ENCODE data around the gene KREMEN2.
"Not testable (repeated sequence)": the region's sequence is repeated elsewhere in the genome, so short reads cannot be mapped to it uniquely, and the experiment has no call there.

The KREMEN2 gene

GRCh38 chr16:2927010-2927646 is 36.9 kb upstream of the KREMEN2 start:
- no peak overlapping the region for H2BK12ac ChIP-seq (ENCODE audit: low read length in 2 of 2)
- WGBS = 13% methylated on average over 17 of the region's 19 CpGs

DNA sequence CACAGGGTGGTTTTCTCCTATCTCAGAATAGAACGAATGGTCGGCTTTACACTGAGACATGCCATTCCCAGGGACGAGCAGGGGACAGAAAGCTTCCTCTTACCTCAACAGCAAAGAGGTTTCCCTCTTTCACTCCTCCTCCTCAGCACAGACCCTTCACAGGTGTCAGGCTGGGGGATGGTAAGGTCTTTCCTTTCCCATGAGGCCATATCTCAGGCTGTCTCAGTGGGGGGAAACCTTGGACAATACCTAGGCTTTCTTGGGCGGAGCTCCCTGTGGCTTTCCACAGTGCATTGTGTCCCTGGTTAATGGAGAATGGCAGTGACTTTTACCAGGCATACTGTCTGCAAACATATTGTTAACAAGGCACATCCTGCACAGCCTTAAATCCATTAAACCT is 35.9 kb upstream of the KREMEN2 start:
- peaks cover 36 to 55% of the 10 kb centered on the region in 2 experiments for H3K36me3 ChIP-seq (ENCODE audit: control insufficient read depth in 1 of 2, insufficient read depth in 2 of 2, low read depth in 1 of 2, low read length in 2 of 2)
- not testable (repeated sequence) for H3K23ac ChIP-seq (ENCODE audit: low read length in 2 of 2); H4K91ac ChIP-seq (ENCODE audit: low read length); H3K27me3 ChIP-seq (ENCODE audit: control insufficient read depth in 1 of 2, insufficient read depth in 1 of 2, low read length in 2 of 2); H3K4ac ChIP-seq (ENCODE audit: low read depth in 1 of 2, low read length in 2 of 2); H3K4me3 ChIP-seq (ENCODE audit: insufficient read depth in 1 of 2, low read depth in 1 of 2, low read length in 2 of 2); H3K18ac ChIP-seq (ENCODE audit: low read depth in 1 of 2, low read length in 2 of 2); H2BK5ac ChIP-seq (ENCODE audit: low read depth, low read length, poor library complexity, severe bottlenecking); H2BK15ac ChIP-seq (ENCODE audit: low read depth, poor library complexity, severe bottlenecking); H3K9ac ChIP-seq (ENCODE audit: low read length); H3K9me3 ChIP-seq (ENCODE audit: control insufficient read depth, low read length); H4K8ac ChIP-seq (ENCODE audit: low read length); H2BK120ac ChIP-seq (ENCODE audit: low read depth, low read length); H2AFZ ChIP-seq (ENCODE audit: low read depth, low read length); H3K4me2 ChIP-seq (ENCODE audit: low read length, poor library complexity, severe bottlenecking); H3K14ac ChIP-seq (ENCODE audit: low read length in 2 of 2); DNase-seq; H3K27ac ChIP-seq (ENCODE audit: low read length, poor library complexity, severe bottlenecking)
- peak overlapping the region in 1 of 2 experiments; percentile 61 for H2BK12ac ChIP-seq (ENCODE audit: low read length in 2 of 2)
- peaks cover 21% of the 10 kb centered on the region for H3K79me1 ChIP-seq (replicated peaks; ENCODE audit: low read length, poor library complexity, severe bottlenecking)
- H2AK5ac ChIP-seq (ENCODE audit: low read length, severe bottlenecking) = peak overlapping the region; percentile 10
- 94% methylated on average over 3 of the region's 4 CpGs for WGBS
- H3K4me1 ChIP-seq (ENCODE audit: control insufficient read depth, insufficient read depth, low read depth, low read length) = peaks cover 18% of the 10 kb centered on the region

More at GRCh38 chr16:2927010-2927646, 36.9 kb upstream of the KREMEN2 start:
- no peaks in the 10 kb centered on the region for H3K9me3 ChIP-seq (ENCODE audit: control insufficient read depth, low read length)
- DNase-seq = peak; percentile 87
- H4K8ac ChIP-seq (ENCODE audit: low read length) = peak overlapping the region; percentile 65
- H2BK15ac ChIP-seq (ENCODE audit: low read depth, poor library complexity, severe bottlenecking) = no peak overlapping the region
- H2AK5ac ChIP-seq (ENCODE audit: low read length, severe bottlenecking) = no peak overlapping the region
- peaks cover 30% of the 10 kb centered on the region for H3K79me1 ChIP-seq (replicated peaks; ENCODE audit: low read length, poor library complexity, severe bottlenecking)
- H2AFZ ChIP-seq (ENCODE audit: low read depth, low read length) = peak overlapping the region; percentile 49
- peaks cover 44 to 59% of the 10 kb centered on the region in 2 experiments for H3K36me3 ChIP-seq (ENCODE audit: control insufficient read depth in 1 of 2, insufficient read depth in 2 of 2, low read depth in 1 of 2, low read length in 2 of 2)
- H3K18ac ChIP-seq (ENCODE audit: low read depth in 1 of 2, low read length in 2 of 2) = peak overlapping the region in 1 of 2 experiments; percentile 43
- no peak overlapping the region for H3K14ac ChIP-seq (ENCODE audit: low read length in 2 of 2)
- H3K27me3 ChIP-seq (ENCODE audit: control insufficient read depth in 1 of 2, insufficient read depth in 1 of 2, low read length in 2 of 2) = no peaks in the 10 kb centered on the region
- no peak overlapping the region for H3K27ac ChIP-seq (ENCODE audit: low read length, poor library complexity, severe bottlenecking)
- peak overlapping the region in 1 of 2 experiments; percentile 62 for H3K4me3 ChIP-seq (ENCODE audit: insufficient read depth in 1 of 2, low read depth in 1 of 2, low read length in 2 of 2)
- H3K9ac ChIP-seq (ENCODE audit: low read length) = peak overlapping the region; percentile 46
- peaks cover 18% of the 10 kb centered on the region for H3K4me1 ChIP-seq (ENCODE audit: control insufficient read depth, insufficient read depth, low read depth, low read length)
- H2BK120ac ChIP-seq (ENCODE audit: low read depth, low read length) = no peak overlapping the region
- no peak overlapping the region for H4K91ac ChIP-seq (ENCODE audit: low read length)
- peak overlapping the region; percentile 49 for H3K4me2 ChIP-seq (ENCODE audit: low read length, poor library complexity, severe bottlenecking)
- no peak overlapping the region for H3K4ac ChIP-seq (ENCODE audit: low read depth in 1 of 2, low read length in 2 of 2)
- H3K23ac ChIP-seq (ENCODE audit: low read length in 2 of 2) = no peak overlapping the region
- no peak overlapping the region for H2BK5ac ChIP-seq (ENCODE audit: low read depth, low read length, poor library complexity, severe bottlenecking)

GRCh38 chr16:2928796-2929195 is 35.3 kb upstream of the KREMEN2 start:
- peaks cover 40 to 57% of the 10 kb centered on the region in 2 experiments for H3K36me3 ChIP-seq (ENCODE audit: control insufficient read depth in 1 of 2, insufficient read depth in 2 of 2, low read depth in 1 of 2, low read length in 2 of 2)
- H2BK120ac ChIP-seq (ENCODE audit: low read depth, low read length) = no peak overlapping the region
- peaks cover 21% of the 10 kb centered on the region for H3K79me1 ChIP-seq (replicated peaks; ENCODE audit: low read length, poor library complexity, severe bottlenecking)
- no peak overlapping the region for H3K18ac ChIP-seq (ENCODE audit: low read depth in 1 of 2, low read length in 2 of 2)
- H2AFZ ChIP-seq (ENCODE audit: low read depth, low read length) = no peak overlapping the region
- H3K27me3 ChIP-seq (ENCODE audit: control insufficient read depth in 1 of 2, insufficient read depth in 1 of 2, low read length in 2 of 2) = no peaks in the 10 kb centered on the region
- peak overlapping the region; percentile 14 for H3K4me2 ChIP-seq (ENCODE audit: low read length, poor library complexity, severe bottlenecking)
- H3K4me3 ChIP-seq (ENCODE audit: insufficient read depth in 1 of 2, low read depth in 1 of 2, low read length in 2 of 2) = no peak overlapping the region
- no peak overlapping the region for H4K8ac ChIP-seq (ENCODE audit: low read length)
- no peak overlapping the region for H3K9ac ChIP-seq (ENCODE audit: low read length)
- no peak overlapping the region for H2BK5ac ChIP-seq (ENCODE audit: low read depth, low read length, poor library complexity, severe bottlenecking)
- no peaks in the 10 kb centered on the region for H3K9me3 ChIP-seq (ENCODE audit: control insufficient read depth, low read length)
- WGBS = 93% methylated on average over 11 of the region's 11 CpGs
- no peak overlapping the region for H2BK12ac ChIP-seq (ENCODE audit: low read length in 2 of 2)
- no peak overlapping the region for H2BK15ac ChIP-seq (ENCODE audit: low read depth, poor library complexity, severe bottlenecking)
- no peak for DNase-seq
- H3K23ac ChIP-seq (ENCODE audit: low read length in 2 of 2) = no peak overlapping the region
- no peak overlapping the region for H4K91ac ChIP-seq (ENCODE audit: low read length)
- no peak overlapping the region for H3K27ac ChIP-seq (ENCODE audit: low read length, poor library complexity, severe bottlenecking)
- H3K4me1 ChIP-seq (ENCODE audit: control insufficient read depth, insufficient read depth, low read depth, low read length) = peaks cover 18% of the 10 kb centered on the region
- H2AK5ac ChIP-seq (ENCODE audit: low read length, severe bottlenecking) = peak overlapping the region; percentile 5
- H3K14ac ChIP-seq (ENCODE audit: low read length in 2 of 2) = no peak overlapping the region
- H3K4ac ChIP-seq (ENCODE audit: low read depth in 1 of 2, low read length in 2 of 2) = no peak overlapping the region

DNA sequence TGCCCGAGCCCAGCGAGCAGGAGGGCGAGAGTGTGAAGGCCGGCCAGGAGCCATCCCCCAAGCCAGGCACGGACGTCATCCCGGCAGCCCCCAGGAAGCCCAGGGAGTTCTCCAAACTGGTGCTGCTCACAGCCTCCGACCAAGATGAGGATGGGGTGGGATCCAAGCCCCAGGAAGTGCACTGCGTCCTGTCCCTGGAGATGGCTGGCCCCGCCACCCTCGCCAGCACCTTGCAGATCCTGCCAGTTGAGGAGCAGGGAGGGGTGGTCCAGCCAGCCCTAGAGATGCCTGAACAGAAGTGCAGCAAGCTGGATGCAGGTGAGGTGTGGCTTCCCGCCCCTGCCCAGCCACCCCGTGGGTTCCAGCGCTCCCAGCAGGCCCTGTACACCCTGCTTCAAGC is 34.4 kb upstream of the KREMEN2 start:
- WGBS = 95% methylated on average over 14 of the region's 14 CpGs
- Histone ChIP-seq H2BK120ac (ENCODE audit: low read depth, low read length) (no peak overlapping the region), H4K91ac (ENCODE audit: low read length) (no peak overlapping the region), H3K4me3 (ENCODE audit: insufficient read depth in 1 of 2, low read depth in 1 of 2, low read length in 2 of 2) (no peak overlapping the region), H3K18ac (ENCODE audit: low read depth in 1 of 2, low read length in 2 of 2) (no peak overlapping the region), H3K4me2 (ENCODE audit: low read length, poor library complexity, severe bottlenecking) (no peak overlapping the region), H3K9me3 (ENCODE audit: control insufficient read depth, low read length) (no peaks in the 10 kb centered on the region), H3K4ac (ENCODE audit: low read depth in 1 of 2, low read length in 2 of 2) (no peak overlapping the region), H3K9ac (ENCODE audit: low read length) (no peak overlapping the region), H3K27ac (ENCODE audit: low read length, poor library complexity, severe bottlenecking) (no peak overlapping the region), H2AK5ac (ENCODE audit: low read length, severe bottlenecking) (no peak overlapping the region), H3K79me1 (replicated peaks; ENCODE audit: low read length, poor library complexity, severe bottlenecking) (peaks cover 22% of the 10 kb centered on the region), H2AFZ (ENCODE audit: low read depth, low read length) (no peak overlapping the region), H4K8ac (ENCODE audit: low read length) (no peak overlapping the region), H3K14ac (ENCODE audit: low read length in 2 of 2) (no peak overlapping the region), H3K4me1 (ENCODE audit: control insufficient read depth, insufficient read depth, low read depth, low read length) (peaks cover 16% of the 10 kb centered on the region), H2BK5ac (ENCODE audit: low read depth, low read length, poor library complexity, severe bottlenecking) (no peak overlapping the region), H3K36me3 (ENCODE audit: control insufficient read depth in 1 of 2, insufficient read depth in 2 of 2, low read depth in 1 of 2, low read length in 2 of 2) (peaks cover 44 to 59% of the 10 kb centered on the region in 2 experiments), H3K27me3 (ENCODE audit: control insufficient read depth in 1 of 2, insufficient read depth in 1 of 2, low read length in 2 of 2) (no peaks in the 10 kb centered on the region), H2BK15ac (ENCODE audit: low read depth, poor library complexity, severe bottlenecking) (no peak overlapping the region), H2BK12ac (ENCODE audit: low read length in 2 of 2) (no peak overlapping the region), H3K23ac (ENCODE audit: low read length in 2 of 2) (no peak overlapping the region)
- DNase-seq = no peak

Data from mesenchymal stem cell (in vitro differentiated cells and primary cell).